Breast epithelium (tissue), 4 donors: Measurements from ENCODE around the gene SMIM1. TPM values are rescaled to one million over a fixed set of nuclear protein-coding genes. Genes with fewer than 3 reads are reported as not detected.

ENCODE experiments used
- DNase-seq, 2 donors: peaks; one replicate each; pipeline ENCODE4 v3.0.0-alpha.2; 2019; ENCODE audit warnings: low spot score in 2 of 2
- H3K27ac ChIP-seq, 2 donors: fragments of 200-600 bp; sonication (generic) in 1 of 2; one replicate each; pipeline ENCODE4 v1.5.1; 2016 to 2019; ENCODE audit warnings: mild to moderate bottlenecking in 1 of 2
- H3K27me3 ChIP-seq, 2 donors: fragments of 200-600 bp; sonication (generic) in 1 of 2; one replicate each; pipeline versions ENCODE4 v1.5.1 to v1.6.0; 2017 to 2019; ENCODE audit warnings: control low read depth in 1 of 2, mild to moderate bottlenecking in 1 of 2
- H3K36me3 ChIP-seq: fragments of 200-600 bp; one replicate; pipeline ENCODE4 v1.5.1; 2019
- H3K4me1 ChIP-seq, 2 donors: fragments of 200-600 bp; sonication (generic); one replicate each; pipeline ENCODE4 v1.5.1; 2016 to 2019; ENCODE audit warnings: control low read depth in 1 of 2
- H3K4me3 ChIP-seq, 3 donors: fragments of 200-600 bp; sonication (generic); 1 replicate in 2 of 3; 2 replicates in 1 of 3; pipeline ENCODE4 v1.5.1; 2016 to 2019; ENCODE audit warnings: mild to moderate bottlenecking in 3 of 3, moderate library complexity in 2 of 3
- H3K9me3 ChIP-seq, 2 donors: fragments of 200-600 bp; sonication (generic) in 1 of 2; one replicate each; pipeline ENCODE4 v1.5.1; 2016 to 2019; ENCODE audit warnings: control low read depth in 1 of 2
- CTCF ChIP-seq, 3 donors: fragments of 450-650 bp; IDR thresholded peaks; one replicate each; pipeline ENCODE4 v1.5.1; 2016 to 2017; ENCODE audit warnings: antibody characterized with exemption in 3 of 3, mild to moderate bottlenecking in 3 of 3, moderate library complexity in 3 of 3
- POLR2A ChIP-seq: fragments of 450-650 bp; IDR thresholded peaks from one replicate; pipeline ENCODE4 v1.6.1; 2016; ENCODE audit warnings: antibody characterized with exemption, mild to moderate bottlenecking, moderate library complexity
- POLR2AphosphoS5 ChIP-seq, 3 donors: sonication (generic); formaldehyde crosslinking; IDR thresholded peaks; one replicate each; pipeline ENCODE4 v1.6.1; 2017; ENCODE audit warnings: antibody characterized with exemption in 3 of 3
- intact Hi-C: fragments of 100-400 bp; cut with DNase I; formaldehyde crosslinking; loops from one replicate; pipeline ENCODE4 v1.15.1; 2023; ENCODE audit warnings: low total_unique reads
- total RNA-seq, 3 donors: library from RNA; depleted of rRNA; stranded (reverse); fragments of >200 nt; gene quantifications; one replicate each; pipeline ENCODE4 v1.1.0, GENCODE V29; 2016

Gene SMIM1
- total RNA-seq, 3 donors from 2014 or later = 1.3 to 4.7 (median 4.6) TPM

- H3K36me3 ChIP-seq = no peaks in the 10 kb centered on the region
- intact Hi-C loops = no loop called here
- no peak for DNase-seq
- H3K9me3 ChIP-seq = no peaks in the 10 kb centered on the region
- no peak overlapping the region for H3K27ac ChIP-seq
- TF ChIP-seq POLR2A (no peak), POLR2AphosphoS5 (IDR thresholded peaks at IDR 0.05) (no peak), CTCF (IDR thresholded peaks at IDR 0.05) (no peak)
- no peaks in the 10 kb centered on the region for H3K4me1 ChIP-seq
- H3K4me3 ChIP-seq = no peak overlapping the region
- H3K27me3 ChIP-seq = peaks cover 0 to 60% of the 10 kb centered on the region in 2 donors
Measured at GRCh38 chr1:3759164-3759563, 13.4 kb upstream of the SMIM1 start.

GRCh38 chr1:3759796-3760195 lies 12.8 kb upstream of the SMIM1 start:
- no peak overlapping the region for H3K4me3 ChIP-seq
- no peaks in the 10 kb centered on the region for H3K36me3 ChIP-seq
- no peak overlapping the region for H3K27ac ChIP-seq
- H3K9me3 ChIP-seq = no peaks in the 10 kb centered on the region
- TF ChIP-seq CTCF (IDR thresholded peaks at IDR 0.05) = no peak
- no peak for TF ChIP-seq POLR2A
- no peak for TF ChIP-seq POLR2AphosphoS5 (IDR thresholded peaks at IDR 0.05)
- no peaks in the 10 kb centered on the region for H3K4me1 ChIP-seq
- H3K27me3 ChIP-seq = peaks cover 0 to 54% of the 10 kb centered on the region in 2 donors
- intact Hi-C loops = no loop called here
- DNase-seq = no peak

- no peaks in the 10 kb centered on the region for H3K4me1 ChIP-seq
- no peak overlapping the region for H3K4me3 ChIP-seq
- intact Hi-C loops = no loop called here
- DNase-seq = no peak
- H3K9me3 ChIP-seq = no peaks in the 10 kb centered on the region
- no peak overlapping the region for H3K27ac ChIP-seq
- H3K27me3 ChIP-seq = peaks cover 0 to 43% of the 10 kb centered on the region in 2 donors
- TF ChIP-seq CTCF (IDR thresholded peaks at IDR 0.05) = no peak
- TF ChIP-seq POLR2A = no peak
- no peak for TF ChIP-seq POLR2AphosphoS5 (IDR thresholded peaks at IDR 0.05)
- no peaks in the 10 kb centered on the region for H3K36me3 ChIP-seq
Measured at GRCh38 chr1:3761296-3762010, 11.1 kb upstream of the SMIM1 start.

GRCh38 chr1:3762151-3762872 lies 10.2 kb upstream of the SMIM1 start:
- H3K27ac ChIP-seq = no peak overlapping the region
- DNase-seq = no peak
- no peak overlapping the region for H3K4me3 ChIP-seq
- H3K4me1 ChIP-seq = no peaks in the 10 kb centered on the region
- no peak for TF ChIP-seq CTCF (IDR thresholded peaks at IDR 0.05)
- no peak for TF ChIP-seq POLR2A
- no peak for TF ChIP-seq POLR2AphosphoS5 (IDR thresholded peaks at IDR 0.05)
- H3K36me3 ChIP-seq = no peaks in the 10 kb centered on the region
- peaks cover 0 to 43% of the 10 kb centered on the region in 2 donors for H3K27me3 ChIP-seq
- intact Hi-C loops = no loop called here
- H3K9me3 ChIP-seq = no peaks in the 10 kb centered on the region

- DNase-seq = no peak
- H3K36me3 ChIP-seq = no peaks in the 10 kb centered on the region
- H3K9me3 ChIP-seq = no peaks in the 10 kb centered on the region
- H3K4me1 ChIP-seq = no peaks in the 10 kb centered on the region
- H3K27ac ChIP-seq = no peak overlapping the region
- intact Hi-C loops = no loop called here
- TF ChIP-seq POLR2A (no peak), POLR2AphosphoS5 (IDR thresholded peaks at IDR 0.05) (no peak), CTCF (IDR thresholded peaks at IDR 0.05) (no peak)
- H3K4me3 ChIP-seq = no peak overlapping the region
- H3K27me3 ChIP-seq = peaks cover 0 to 43% of the 10 kb centered on the region in 2 donors
Measured at GRCh38 chr1:3762873-3763228, 9.7 kb upstream of the SMIM1 start.
